ENCODE data around the gene ENTR1. TPM values are rescaled to one million over a fixed set of nuclear protein-coding genes. Genes with fewer than 3 reads are reported as not detected.

Gene ENTR1
- polyA plus RNA-seq, 1 donor from 2014 or later: 63.7 TPM

- TF ChIP-seq REST (IDR thresholded peaks at IDR 0.05; ENCODE audit: borderline replicate concordance) (no peak), CTCF (IDR thresholded peaks at IDR 0.05; ENCODE audit: poor library complexity, severe bottlenecking) (no peak), TAF1 (IDR thresholded peaks at IDR 0.05; ENCODE audit: low read depth) (no peak), EP300 (conservative IDR thresholded peaks at IDR 0.05; ENCODE audit: poor library complexity, severe bottlenecking) (no peak), MXI1 (conservative IDR thresholded peaks at IDR 0.05; ENCODE audit: poor library complexity, severe bottlenecking) (no peak)
- no peak overlapping the region for H3K27ac ChIP-seq (ENCODE audit: low read length)
- H3K4me2 ChIP-seq (ENCODE audit: low read length): no peak overlapping the region
- H3K36me3 ChIP-seq (ENCODE audit: insufficient read depth, low read length): no peaks in the 10 kb centered on the region
- no peaks in the 10 kb centered on the region for H3F3A ChIP-seq (ENCODE audit: insufficient read depth, low read length, poor library complexity, severe bottlenecking)
- H3K9ac ChIP-seq (ENCODE audit: low read length): no peak overlapping the region
- H3K27me3 ChIP-seq (ENCODE audit: insufficient read depth, low read depth, low read length): no peaks in the 10 kb centered on the region
- no peaks in the 10 kb centered on the region for H3K9me2 ChIP-seq (ENCODE audit: insufficient read depth, low read length)
- no peaks in the 10 kb centered on the region for H3K9me3 ChIP-seq (ENCODE audit: low read length)
- H2AFZ ChIP-seq (ENCODE audit: low read depth, low read length): no peak overlapping the region
- no peak overlapping the region for H3K4me3 ChIP-seq (ENCODE audit: low read length)
- peaks cover 2% of the 10 kb centered on the region for H3K79me2 ChIP-seq (replicated peaks; ENCODE audit: insufficient read depth, low read length)
- H4K20me1 ChIP-seq (ENCODE audit: insufficient read depth): no peaks in the 10 kb centered on the region
Observed at GRCh38 chr9:136429683-136430491, 19.5 kb upstream of the ENTR1 start.

- H3K27me3 ChIP-seq (ENCODE audit: insufficient read depth, low read depth, low read length): no peaks in the 10 kb centered on the region
- H3K9ac ChIP-seq (ENCODE audit: low read length): no peak overlapping the region
- H3F3A ChIP-seq (ENCODE audit: insufficient read depth, low read length, poor library complexity, severe bottlenecking): no peaks in the 10 kb centered on the region
- no peak overlapping the region for H3K4me2 ChIP-seq (ENCODE audit: low read length)
- no peak overlapping the region for H3K27ac ChIP-seq (ENCODE audit: low read length)
- no peaks in the 10 kb centered on the region for H3K79me2 ChIP-seq (replicated peaks; ENCODE audit: insufficient read depth, low read length)
- H3K4me3 ChIP-seq (ENCODE audit: low read length): no peak overlapping the region
- no peaks in the 10 kb centered on the region for H3K9me3 ChIP-seq (ENCODE audit: low read length)
- no peaks in the 10 kb centered on the region for H3K9me2 ChIP-seq (ENCODE audit: insufficient read depth, low read length)
- H4K20me1 ChIP-seq (ENCODE audit: insufficient read depth): no peaks in the 10 kb centered on the region
- H3K36me3 ChIP-seq (ENCODE audit: insufficient read depth, low read length): no peaks in the 10 kb centered on the region
- H2AFZ ChIP-seq (ENCODE audit: low read depth, low read length): no peak overlapping the region
- no peak for TF ChIP-seq REST (IDR thresholded peaks at IDR 0.05; ENCODE audit: borderline replicate concordance)
- no peak for TF ChIP-seq POLR2AphosphoS5 (IDR thresholded peaks at IDR 0.05)
- TF ChIP-seq EP300 (conservative IDR thresholded peaks at IDR 0.05; ENCODE audit: poor library complexity, severe bottlenecking): no peak
- no peak for TF ChIP-seq CTCF (IDR thresholded peaks at IDR 0.05; ENCODE audit: poor library complexity, severe bottlenecking)
- TF ChIP-seq TAF1 (IDR thresholded peaks at IDR 0.05; ENCODE audit: low read depth): no peak
- no peak for TF ChIP-seq MXI1 (conservative IDR thresholded peaks at IDR 0.05; ENCODE audit: poor library complexity, severe bottlenecking)
- no peak for TF ChIP-seq SMC3 (conservative IDR thresholded peaks at IDR 0.05; ENCODE audit: poor library complexity)
Observed at GRCh38 chr9:136429075-136429628, 18.7 kb upstream of the ENTR1 start.

Measured in neural cell (in vitro differentiated cells).